HCT116 (cell line): ENCODE data around the gene IGSF9B. TPM values are rescaled to one million over a fixed set of nuclear protein-coding genes. Genes with fewer than 3 reads are reported as not detected.

Experiments
- ATAC-seq: fragments of 200-7000 bp; cut with Tn5 transposase; 2 replicates; pipeline ENCODE4 v1.9.1; 2020; ENCODE audit warnings: mild to moderate bottlenecking, moderate library complexity
- BruUV-seq: library from RNA; stranded (reverse); fragments of 400-500 nt; replicated peaks from 2 replicates; lab custom pipeline; 2021; lab: Mats Ljungman, UMichigan
- CTCF ChIA-PET: fragments of 300-600 bp; sonication (Branson Sonifier 250); formaldehyde crosslinking; loops from one replicate; lab custom pipeline; 2021; ENCODE audit warnings: antibody characterized with exemption; lab: Charles Lee
- POLR2A ChIA-PET: fragments of 300-600, 350-600 bp; sonication (Branson Sonifier 250); formaldehyde crosslinking; loops from one replicate; lab custom pipeline; 2021; ENCODE audit warnings: antibody characterized with exemption; lab: Charles Lee
- RAD21 ChIA-PET, 2 experiments: fragments of 300-600 bp; sonication (Branson Sonifier 250); formaldehyde crosslinking; loops; one replicate each; lab custom pipeline; 2023; ENCODE audit warnings: low total read pairs in 2 of 2; ENCODE audit not compliant: uncharacterized antibody in 2 of 2, unreplicated experiment in 2 of 2, low non-redundant PET in 1 of 2; lab: Charles Lee
- DNase-seq: peaks from one replicate; pipeline ENCODE4 v3.0.0-alpha.2; 2010; ENCODE audit warnings: low read depth, low spot score
- H2AFZ ChIP-seq: fragments of 200-600 bp; shearing (Covaris generic), sonication (generic); 2 replicates; pipeline ENCODE4 v1.6.1; 2017; ENCODE audit warnings: low read depth, mixed run types, mixed read lengths, antibody characterized with exemption, low read length; ENCODE audit not compliant: poor library complexity, severe bottlenecking
- H3K27ac ChIP-seq: 2 replicates; pipeline ENCODE4 v1.5.1; 2012; ENCODE audit warnings: low read depth, low read length
- H3K27me3 ChIP-seq: fragments of 200-600 bp; sonication (generic); 2 replicates; pipeline ENCODE4 v1.6.1; 2016; ENCODE audit warnings: mixed run types, low read length, mixed read lengths; ENCODE audit not compliant: insufficient read depth
- H3K36me3 ChIP-seq, 2 experiments: fragments of 200-500 bp in 1 of 2; fragments of 200-600 bp in 1 of 2; sonication (Bioruptor generic) in 1 of 2; sonication (generic) in 1 of 2; 2 replicates each; pipeline versions ENCODE4 v1.5.1 to v1.6.1; 2014 to 2016; ENCODE audit warnings: low read length in 2 of 2, inconsistent platforms in 1 of 2, mixed read lengths in 1 of 2, mixed run types in 1 of 2; ENCODE audit not compliant: insufficient read depth in 2 of 2, control insufficient read depth in 1 of 2
- H3K4me1 ChIP-seq, 2 experiments: fragments of 200-600 bp in 1 of 2; sonication (generic) in 1 of 2; 2 replicates each; pipeline versions ENCODE4 v1.5.1 to v1.6.1; 2012 to 2017; ENCODE audit warnings: low read length in 2 of 2, inconsistent platforms in 1 of 2, mild to moderate bottlenecking in 1 of 2, mixed read lengths in 1 of 2, mixed run types in 1 of 2, moderate library complexity in 1 of 2; ENCODE audit not compliant: insufficient read depth in 2 of 2, control insufficient read depth in 1 of 2
- H3K4me2 ChIP-seq: fragments of 200-600 bp; sonication (generic); 2 replicates; pipeline ENCODE4 v1.6.1; 2017; ENCODE audit warnings: mixed run types, low read length, mixed read lengths
- H3K4me3 ChIP-seq, 2 experiments: fragments of 200-600 bp in 1 of 2; sonication (generic) in 1 of 2; replicated peaks in 1 of 2; 2 replicates each; pipeline ENCODE4 v1.5.1; 2011 to 2016; ENCODE audit warnings: low read length in 2 of 2, control low read depth in 1 of 2, low read depth in 1 of 2, mild to moderate bottlenecking in 1 of 2, mixed read lengths in 1 of 2, mixed run types in 1 of 2
- H3K79me2 ChIP-seq: fragments of 200-600 bp; sonication (generic); 2 replicates; pipeline ENCODE4 v1.6.1; 2017; ENCODE audit warnings: mild to moderate bottlenecking, mixed run types, low read length, moderate library complexity, mixed read lengths; ENCODE audit not compliant: insufficient read depth
- H3K9ac ChIP-seq: fragments of 200-600 bp; sonication (generic); 2 replicates; pipeline ENCODE4 v1.6.1; 2016; ENCODE audit warnings: low read length, mixed read lengths
- H3K9me2 ChIP-seq: fragments of 200-600 bp; sonication (generic), shearing (Covaris generic); 2 replicates; pipeline ENCODE4 v1.6.1; 2017; ENCODE audit warnings: mixed run types, mild to moderate bottlenecking, moderate library complexity; ENCODE audit not compliant: insufficient read depth
- H3K9me3 ChIP-seq, 2 experiments: fragments of 200-500 bp in 1 of 2; fragments of 200-600 bp in 1 of 2; sonication (Bioruptor generic) in 1 of 2; sonication (generic) in 1 of 2; 2 replicates each; pipeline ENCODE4 v1.6.1; 2014 to 2017; ENCODE audit warnings: low read length in 2 of 2, mixed read lengths in 2 of 2, inconsistent platforms in 1 of 2, low read depth in 1 of 2, mild to moderate bottlenecking in 1 of 2, mixed run types in 1 of 2, moderate library complexity in 1 of 2; ENCODE audit not compliant: control insufficient read depth in 1 of 2, insufficient read depth in 1 of 2
- H4K20me1 ChIP-seq: fragments of 200-600 bp; sonication (generic), shearing (Covaris generic); 2 replicates; pipeline ENCODE4 v1.6.1; 2017; ENCODE audit warnings: mixed run types, mild to moderate bottlenecking, moderate library complexity; ENCODE audit not compliant: insufficient read depth
- CBX3 ChIP-seq: IDR thresholded peaks from 2 replicates; pipeline ENCODE4 v1.6.1; 2012; ENCODE audit warnings: low read depth
- CEBPB ChIP-seq: IDR thresholded peaks from 2 replicates; pipeline ENCODE4 v1.6.1; 2012; ENCODE audit warnings: low read depth
- EGR1 ChIP-seq: IDR thresholded peaks from 2 replicates; pipeline ENCODE4 v1.6.1; 2012; ENCODE audit warnings: low read depth
- ELF1 ChIP-seq: IDR thresholded peaks from 2 replicates; pipeline ENCODE4 v1.6.1; 2012; ENCODE audit warnings: low read depth, borderline replicate concordance
- EZH2phosphoT487 ChIP-seq: fragments of 200-600 bp; IDR thresholded peaks from 2 replicates; pipeline ENCODE4 v1.6.1; 2018; ENCODE audit warnings: antibody characterized with exemption, borderline replicate concordance
- JUND ChIP-seq: IDR thresholded peaks from 2 replicates; pipeline ENCODE4 v1.6.1; 2012
- POLR2A ChIP-seq: IDR thresholded peaks from 2 replicates; pipeline ENCODE4 v1.7.0; 2011; ENCODE audit warnings: borderline replicate concordance; ENCODE audit not compliant: insufficient read depth, insufficient read length; ENCODE audit errors: extremely low read depth
- RAD21 ChIP-seq: IDR thresholded peaks from 2 replicates; pipeline ENCODE4 v1.6.1; 2012; ENCODE audit warnings: low read depth, mild to moderate bottlenecking
- SP1 ChIP-seq: IDR thresholded peaks from 2 replicates; pipeline ENCODE4 v1.6.1; 2012; ENCODE audit warnings: low read depth
- TCF7L2 ChIP-seq: IDR thresholded peaks from 2 replicates; pipeline ENCODE4 v1.7.0; 2011; ENCODE audit warnings: borderline replicate concordance, inconsistent platforms; ENCODE audit not compliant: insufficient read depth, insufficient read length; ENCODE audit errors: extremely low read depth
- YY1 ChIP-seq: IDR thresholded peaks from 2 replicates; pipeline ENCODE4 v1.6.1; 2011; ENCODE audit warnings: low read length, low read depth, moderate library complexity, mild to moderate bottlenecking; ENCODE audit not compliant: insufficient replicate concordance; ENCODE audit errors: extremely low read depth
- ZFX ChIP-seq: fragments of 450-650 bp; IDR thresholded peaks from 2 replicates; pipeline ENCODE4 v1.6.1; 2017
- ZNF274 ChIP-seq: fragments of 200-500 bp; sonication (Bioruptor generic); IDR thresholded peaks from 2 replicates; pipeline ENCODE4 v1.6.1; 2014; ENCODE audit warnings: mild to moderate bottlenecking, low read depth, low read length, inconsistent platforms
- intact Hi-C: fragments of 100-400 bp; cut with micrococcal nuclease; formaldehyde crosslinking; loops from 2 replicates; pipeline ENCODE4 v1.10.0; 2022
- total RNA-seq: library from RNA; stranded (reverse); gene quantifications from one replicate; pipeline ENCODE4 v1.2.1, GENCODE V29; 2021; ENCODE audit not compliant: unreplicated experiment
- TF ChIP-seq, protein P1 (sequence below): IDR thresholded peaks from 2 replicates; pipeline ENCODE4 v1.6.1; 2012
- TF ChIP-seq, protein P2 (sequence below): IDR thresholded peaks from 2 replicates; pipeline ENCODE4 v1.6.1; 2011; ENCODE audit warnings: mild to moderate bottlenecking, low read length, moderate library complexity; ENCODE audit not compliant: insufficient replicate concordance; ENCODE audit errors: extremely low read depth
- TF ChIP-seq, protein P3 (sequence below), 3 experiments: fragments of 200-600 bp in 1 of 3; sonication (generic) in 1 of 3; IDR thresholded peaks in 2 of 3; conservative IDR thresholded peaks in 1 of 3; 2 replicates each; pipeline ENCODE4 v1.5.1; 2012 to 2017; ENCODE audit warnings: low read depth in 2 of 3, low read length in 2 of 3, antibody characterized with exemption in 1 of 3, borderline replicate concordance in 1 of 3, control low read depth in 1 of 3, mild to moderate bottlenecking in 1 of 3, mixed read lengths in 1 of 3, mixed run types in 1 of 3, moderate library complexity in 1 of 3; ENCODE audit not compliant: insufficient read depth in 1 of 3

The IGSF9B gene
- total RNA-seq, 1 experiment from 2014 or later: 12.4 TPM

DNA sequence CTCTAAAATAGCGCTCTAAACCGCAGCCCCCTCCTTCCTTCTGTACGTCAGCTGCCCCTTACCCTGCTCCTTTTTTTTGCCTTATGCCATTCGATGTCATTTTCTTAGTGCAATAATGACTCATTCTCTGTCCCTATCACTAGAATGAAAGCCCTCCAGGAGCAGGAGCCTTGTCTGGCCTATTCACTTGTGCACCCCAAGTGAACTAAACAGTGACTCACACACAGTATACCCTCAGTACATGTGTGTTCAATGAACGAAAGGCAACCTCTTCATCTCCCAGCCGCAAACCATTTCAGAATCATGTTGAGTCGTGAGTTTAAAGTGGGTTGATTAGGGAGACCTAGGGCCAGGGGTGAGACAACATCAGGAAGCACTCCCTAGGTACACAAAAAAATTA lies 60.7 kb downstream of the IGSF9B start:
- H2AFZ ChIP-seq: no peak overlapping the region
- ATAC-seq: no peak
- BruUV-seq: no TSS peak
- H3K9ac ChIP-seq: no peak overlapping the region
- POLR2A ChIA-PET: no interaction called here
- no peaks in the 10 kb centered on the region for H3K9me2 ChIP-seq
- no peak for DNase-seq
- H3K4me3 ChIP-seq: no peak overlapping the region
- no peak for TF ChIP-seq ELF1
- TF ChIP-seq, protein P1, sequence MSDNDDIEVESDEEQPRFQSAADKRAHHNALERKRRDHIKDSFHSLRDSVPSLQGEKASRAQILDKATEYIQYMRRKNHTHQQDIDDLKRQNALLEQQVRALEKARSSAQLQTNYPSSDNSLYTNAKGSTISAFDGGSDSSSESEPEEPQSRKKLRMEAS: no peak
- TF ChIP-seq ZNF274: no peak
- TF ChIP-seq TCF7L2: no peak
- TF ChIP-seq CBX3: no peak
- TF ChIP-seq, protein P2, sequence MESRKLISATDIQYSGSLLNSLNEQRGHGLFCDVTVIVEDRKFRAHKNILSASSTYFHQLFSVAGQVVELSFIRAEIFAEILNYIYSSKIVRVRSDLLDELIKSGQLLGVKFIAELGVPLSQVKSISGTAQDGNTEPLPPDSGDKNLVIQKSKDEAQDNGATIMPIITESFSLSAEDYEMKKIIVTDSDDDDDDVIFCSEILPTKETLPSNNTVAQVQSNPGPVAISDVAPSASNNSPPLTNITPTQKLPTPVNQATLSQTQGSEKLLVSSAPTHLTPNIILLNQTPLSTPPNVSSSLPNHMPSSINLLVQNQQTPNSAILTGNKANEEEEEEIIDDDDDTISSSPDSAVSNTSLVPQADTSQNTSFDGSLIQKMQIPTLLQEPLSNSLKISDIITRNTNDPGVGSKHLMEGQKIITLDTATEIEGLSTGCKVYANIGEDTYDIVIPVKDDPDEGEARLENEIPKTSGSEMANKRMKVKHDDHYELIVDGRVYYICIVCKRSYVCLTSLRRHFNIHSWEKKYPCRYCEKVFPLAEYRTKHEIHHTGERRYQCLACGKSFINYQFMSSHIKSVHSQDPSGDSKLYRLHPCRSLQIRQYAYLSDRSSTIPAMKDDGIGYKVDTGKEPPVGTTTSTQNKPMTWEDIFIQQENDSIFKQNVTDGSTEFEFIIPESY: no peak
- TF ChIP-seq RAD21: no peak
- TF ChIP-seq JUND: no peak
- no peak for TF ChIP-seq CEBPB
- no peak for TF ChIP-seq POLR2A
- TF ChIP-seq, protein P3, sequence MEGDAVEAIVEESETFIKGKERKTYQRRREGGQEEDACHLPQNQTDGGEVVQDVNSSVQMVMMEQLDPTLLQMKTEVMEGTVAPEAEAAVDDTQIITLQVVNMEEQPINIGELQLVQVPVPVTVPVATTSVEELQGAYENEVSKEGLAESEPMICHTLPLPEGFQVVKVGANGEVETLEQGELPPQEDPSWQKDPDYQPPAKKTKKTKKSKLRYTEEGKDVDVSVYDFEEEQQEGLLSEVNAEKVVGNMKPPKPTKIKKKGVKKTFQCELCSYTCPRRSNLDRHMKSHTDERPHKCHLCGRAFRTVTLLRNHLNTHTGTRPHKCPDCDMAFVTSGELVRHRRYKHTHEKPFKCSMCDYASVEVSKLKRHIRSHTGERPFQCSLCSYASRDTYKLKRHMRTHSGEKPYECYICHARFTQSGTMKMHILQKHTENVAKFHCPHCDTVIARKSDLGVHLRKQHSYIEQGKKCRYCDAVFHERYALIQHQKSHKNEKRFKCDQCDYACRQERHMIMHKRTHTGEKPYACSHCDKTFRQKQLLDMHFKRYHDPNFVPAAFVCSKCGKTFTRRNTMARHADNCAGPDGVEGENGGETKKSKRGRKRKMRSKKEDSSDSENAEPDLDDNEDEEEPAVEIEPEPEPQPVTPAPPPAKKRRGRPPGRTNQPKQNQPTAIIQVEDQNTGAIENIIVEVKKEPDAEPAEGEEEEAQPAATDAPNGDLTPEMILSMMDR (IDR thresholded peaks at IDR 0.05 in 2 of 3, conservative IDR thresholded peaks at IDR 0.05 in 1 of 3; ENCODE audit: borderline replicate concordance in 1 of 3, insufficient read depth in 1 of 3, low read depth in 2 of 3, low read length in 2 of 3): no peak
- no peak for TF ChIP-seq YY1
- no peak for TF ChIP-seq ZFX
- TF ChIP-seq EZH2phosphoT487: no peak
- TF ChIP-seq SP1: no peak
- no peak for TF ChIP-seq EGR1
- TF ChIP-seq, all 23 proteins: peak for 0
- no peaks in the 10 kb centered on the region for H3K36me3 ChIP-seq
- H3K27me3 ChIP-seq: peaks cover 12% of the 10 kb centered on the region; the same call in 1 of the 2 replicates
- no peaks in the 10 kb centered on the region for H4K20me1 ChIP-seq
- no peak overlapping the region for H3K27ac ChIP-seq
- no peaks in the 10 kb centered on the region for H3K79me2 ChIP-seq
- no peak overlapping the region for H3K4me2 ChIP-seq
- intact Hi-C loops: no loop called here
- no peaks in the 10 kb centered on the region for H3K4me1 ChIP-seq
- ChIA-PET CTCF (no interaction called here), RAD21 (no interaction called here)
- H3K9me3 ChIP-seq: no peaks in the 10 kb centered on the region
